H1 (cell line): Measurements from ENCODE around the gene GALNT15. TPM values are rescaled to one million over a fixed set of nuclear protein-coding genes. Genes with fewer than 3 reads are reported as not detected.

Experiments used
- CTCF ChIA-PET: fragments of 300-600 bp; sonication (Branson Sonifier 250); formaldehyde crosslinking; loops from one replicate; lab custom pipeline; 2021; ENCODE audit not compliant: partially characterized antibody; lab: Charles Lee
- POLR2A ChIA-PET: fragments of 300-600 bp; sonication (Branson Sonifier 250); formaldehyde crosslinking; loops from one replicate; lab custom pipeline; 2021; ENCODE audit warnings: inconsistent platforms; ENCODE audit not compliant: partially characterized antibody; lab: Charles Lee
- DNase-seq, 2 experiments: peaks; one replicate each; pipeline versions ENCODE4 v3.0.0 to v3.0.0-alpha.2; 2010 to 2022; ENCODE audit warnings: low spot score in 2 of 2, low read depth in 1 of 2, mixed read lengths in 1 of 2
- FAIRE-seq: peaks from 2 replicates; lab custom pipeline; 2011; peaks lifted over from hg19 to GRCh38; lab: Jason Lieb, UNC
- H2AFZ ChIP-seq: 2 replicates; pipeline ENCODE4 v1.8.1; 2012; ENCODE audit warnings: low read length, inconsistent platforms
- H2AK5ac ChIP-seq: 2 replicates; pipeline ENCODE4 v1.6.1; 2013; ENCODE audit warnings: low read depth, low read length
- H2BK120ac ChIP-seq: replicated peaks from 2 replicates; pipeline ENCODE3; 2013; ENCODE audit warnings: low read depth, low read length, inconsistent platforms
- H2BK12ac ChIP-seq: 2 replicates; pipeline ENCODE4 v1.6.1; 2013; ENCODE audit warnings: low read depth, low read length
- H2BK15ac ChIP-seq: 2 replicates; pipeline ENCODE4 v1.6.1; 2013; ENCODE audit warnings: low read length
- H2BK20ac ChIP-seq: 2 replicates; pipeline ENCODE4 v1.6.1; 2013; ENCODE audit warnings: low read length
- H2BK5ac ChIP-seq: 2 replicates; pipeline ENCODE4 v1.6.1; 2013; ENCODE audit warnings: low read depth, low read length
- H3K14ac ChIP-seq: 2 replicates; pipeline ENCODE4 v1.6.1; 2013; ENCODE audit warnings: inconsistent platforms; ENCODE audit not compliant: insufficient read length
- H3K18ac ChIP-seq: 2 replicates; pipeline ENCODE4 v1.6.1; 2013; ENCODE audit warnings: low read length; ENCODE audit errors: extremely low read depth
- H3K23ac ChIP-seq: 2 replicates; pipeline ENCODE4 v1.6.1; 2013; ENCODE audit warnings: inconsistent platforms; ENCODE audit not compliant: insufficient read length
- H3K23me2 ChIP-seq: 2 replicates; pipeline ENCODE4 v1.6.1; 2013; ENCODE audit warnings: low read depth, low read length
- H3K27ac ChIP-seq: 2 replicates; pipeline ENCODE4 v1.6.1; 2011; ENCODE audit warnings: low read depth, low read length, inconsistent platforms
- H3K27me3 ChIP-seq, 4 experiments: replicated peaks in 1 of 4; 1 replicate in 1 of 4; 2 replicates in 3 of 4; pipeline versions ENCODE4 v1.6.1 to v1.8.1; 2011 to 2013; ENCODE audit warnings: low read length in 3 of 4, mild to moderate bottlenecking in 3 of 4, inconsistent platforms in 2 of 4, mixed read lengths in 2 of 4, moderate library complexity in 1 of 4; ENCODE audit not compliant: control insufficient read depth in 3 of 4, insufficient read depth in 3 of 4; ENCODE audit errors: extremely low read depth in 1 of 4
- H3K36me3 ChIP-seq, 4 experiments: 2 replicates each; pipeline versions ENCODE4 v1.6.1 to v1.8.1; 2011 to 2013; ENCODE audit warnings: mild to moderate bottlenecking in 4 of 4, low read length in 3 of 4, moderate library complexity in 2 of 4, control low read depth in 1 of 4, inconsistent platforms in 1 of 4; ENCODE audit not compliant: insufficient read depth in 4 of 4, control insufficient read depth in 2 of 4
- H3K4ac ChIP-seq: replicated peaks from 2 replicates; pipeline ENCODE3; 2013; ENCODE audit warnings: low read length, low read depth, mixed read lengths, inconsistent platforms; ENCODE audit not compliant: insufficient read length
- H3K4me1 ChIP-seq, 4 experiments: replicated peaks in 1 of 4; 1 replicate in 1 of 4; 2 replicates in 3 of 4; pipeline versions ENCODE4 v1.6.1 to v1.8.1; 2011 to 2013; ENCODE audit warnings: low read length in 3 of 4, inconsistent platforms in 2 of 4, mixed read lengths in 1 of 4; ENCODE audit not compliant: insufficient read depth in 4 of 4, control insufficient read depth in 3 of 4
- H3K4me2 ChIP-seq, 2 experiments: 2 replicates each; pipeline versions ENCODE4 v1.6.1 to v1.8.1; 2011 to 2013; ENCODE audit warnings: low read depth in 2 of 2, low read length in 2 of 2, control low read depth in 1 of 2, inconsistent platforms in 1 of 2, mild to moderate bottlenecking in 1 of 2; ENCODE audit not compliant: insufficient read depth in 1 of 2
- H3K4me3 ChIP-seq, 4 experiments: fragments of 200-600, 300-600 bp in 1 of 4; sonication (generic), shearing (Covaris generic), sonication (Bioruptor Twin) in 1 of 4; 2 replicates each; pipeline versions ENCODE4 v1.5.1 to v1.8.1; 2011 to 2016; ENCODE audit warnings: low read length in 4 of 4, low read depth in 3 of 4, control low read depth in 2 of 4, inconsistent platforms in 2 of 4, mild to moderate bottlenecking in 2 of 4, mixed read lengths in 1 of 4, moderate library complexity in 1 of 4; ENCODE audit not compliant: insufficient read depth in 2 of 4; ENCODE audit errors: extremely low read depth in 1 of 4
- H3K56ac ChIP-seq: replicated peaks from 2 replicates; pipeline ENCODE3; 2013; ENCODE audit warnings: low read depth, mild to moderate bottlenecking, mixed read lengths, low read length, inconsistent platforms; ENCODE audit not compliant: insufficient read length
- H3K79me1 ChIP-seq: 2 replicates; pipeline ENCODE4 v1.6.1; 2013; ENCODE audit warnings: low read depth, low read length, control low read depth
- H3K79me2 ChIP-seq, 2 experiments: 2 replicates each; pipeline versions ENCODE4 v1.6.1 to v1.8.1; 2012 to 2013; ENCODE audit warnings: low read length in 2 of 2, mild to moderate bottlenecking in 2 of 2, inconsistent platforms in 1 of 2; ENCODE audit not compliant: insufficient read depth in 2 of 2, control insufficient read depth in 1 of 2
- H3K9ac ChIP-seq, 4 experiments: replicated peaks in 1 of 4; 1 replicate in 1 of 4; 2 replicates in 3 of 4; pipeline versions ENCODE4 v1.6.1 to v1.8.1; 2011 to 2013; ENCODE audit warnings: low read depth in 3 of 4, low read length in 3 of 4, control low read depth in 2 of 4, mild to moderate bottlenecking in 2 of 4, moderate library complexity in 2 of 4, inconsistent platforms in 1 of 4; ENCODE audit errors: extremely low read depth in 1 of 4
- H3K9me3 ChIP-seq, 2 experiments: 2 replicates each; pipeline versions ENCODE4 v1.6.1 to v1.8.1; 2012 to 2013; ENCODE audit warnings: mild to moderate bottlenecking in 2 of 2, moderate library complexity in 2 of 2, control low read depth in 1 of 2, inconsistent platforms in 1 of 2, low read depth in 1 of 2, low read length in 1 of 2, mixed read lengths in 1 of 2; ENCODE audit not compliant: insufficient read depth in 2 of 2
- H4K20me1 ChIP-seq, 2 experiments: replicated peaks in 1 of 2; 2 replicates each; pipeline versions ENCODE3 to v1.8.1; 2011 to 2013; ENCODE audit warnings: inconsistent platforms in 2 of 2, low read length in 2 of 2, mild to moderate bottlenecking in 1 of 2; ENCODE audit not compliant: insufficient read depth in 2 of 2, control insufficient read depth in 1 of 2
- H4K5ac ChIP-seq: 2 replicates; pipeline ENCODE4 v1.6.1; 2013; ENCODE audit warnings: low read length, low read depth, mixed read lengths, inconsistent platforms; ENCODE audit not compliant: insufficient read length
- H4K8ac ChIP-seq: 2 replicates; pipeline ENCODE4 v1.8.0; 2013; ENCODE audit warnings: mild to moderate bottlenecking, moderate library complexity, low read length, inconsistent platforms; ENCODE audit not compliant: insufficient read depth; ENCODE audit errors: extremely low read depth
- H4K91ac ChIP-seq: replicated peaks from 2 replicates; pipeline ENCODE3; 2013; ENCODE audit warnings: low read length, mixed read lengths, inconsistent platforms; ENCODE audit not compliant: insufficient read length
- CBX8 ChIP-seq: fragments of 300-800, 300-1000 bp; sonication (generic); IDR thresholded peaks from 2 replicates; pipeline ENCODE4 v1.7.1; 2016; ENCODE audit warnings: low read depth, low read length, borderline replicate concordance
- CEBPB ChIP-seq: IDR thresholded peaks from 2 replicates; pipeline ENCODE4 v1.6.1; 2012; ENCODE audit warnings: low read depth, low read length
- CTBP2 ChIP-seq: IDR thresholded peaks from 2 replicates; pipeline ENCODE4 v1.7.0; 2011; ENCODE audit warnings: borderline replicate concordance, mild to moderate bottlenecking, moderate library complexity, mixed read lengths, low read length; ENCODE audit not compliant: insufficient read depth, insufficient read length
- GABPA ChIP-seq: IDR thresholded peaks from 2 replicates; pipeline ENCODE4 v1.6.1; 2011; ENCODE audit warnings: mild to moderate bottlenecking, low read length, moderate library complexity, borderline replicate concordance; ENCODE audit not compliant: insufficient read depth
- HDAC6 ChIP-seq: IDR thresholded peaks from one replicate; pipeline ENCODE4 v1.7.1; 2012; ENCODE audit warnings: low read depth, mild to moderate bottlenecking, inconsistent platforms, low read length, moderate library complexity
- POU5F1 ChIP-seq: IDR thresholded peaks from 2 replicates; pipeline ENCODE4 v1.6.1; 2011; ENCODE audit warnings: low read depth, mild to moderate bottlenecking, low read length, moderate library complexity
- ZNF274 ChIP-seq: IDR thresholded peaks from 2 replicates; pipeline ENCODE4 v1.7.0; 2012; ENCODE audit warnings: low read length, borderline replicate concordance; ENCODE audit errors: extremely low read depth
- WGBS, 2 experiments: shearing (Covaris generic) in 1 of 2; methylation state at CpG; one replicate each; pipeline versions ENCODE4 v1.1.6 to v1.1.7; 2013 to 2015; ENCODE audit warnings: low lambda C conversion rate in 2 of 2, mixed read lengths in 2 of 2, inconsistent platforms in 1 of 2, low coverage in 1 of 2, missing lambda C conversion rate in 1 of 2; ENCODE audit not compliant: insufficient replicate concordance in 2 of 2, insufficient coverage in 1 of 2, insufficient read length in 1 of 2; ENCODE audit errors: extremely low coverage in 1 of 2, missing lambda C conversion rate in 1 of 2; 5-methylcytosine and 5-hydroxymethylcytosine counted together
- polyA plus RNA-seq, 7 experiments: library from polyadenylated mRNA; depleted of rRNA in 3 of 7; stranded (reverse) in 5 of 7; unstranded in 2 of 7; fragments of >200 nt in 5 of 7; fragments of 200-250 nt in 2 of 7; gene quantifications; 1 replicate in 5 of 7; 2 replicates in 1 of 7; 4 replicates in 1 of 7; pipeline versions ENCODE4 v1.2.1 to v1.2.3, GENCODE V29; 2011 to 2013; ENCODE audit warnings: missing spikeins in 2 of 7, mixed read lengths in 2 of 7
- total RNA-seq: library from RNA; stranded (reverse); fragmentation: NEBNext Ultra II Directional; extraction: Animal tissue kit (Norgen Biotek cat#: 25700); gene quantifications from 2 replicates; pipeline ENCODE4 v1.2.1, GENCODE V29; 2021
- TF ChIP-seq, protein P1 (sequence below), 3 experiments: IDR thresholded peaks; 1 replicate in 2 of 3; 2 replicates in 1 of 3; pipeline versions ENCODE4 v1.5.1 to v1.6.1; 2011; ENCODE audit warnings: low read length in 3 of 3, mild to moderate bottlenecking in 3 of 3, inconsistent platforms in 2 of 3, low read depth in 1 of 3, moderate library complexity in 1 of 3; ENCODE audit not compliant: insufficient read depth in 1 of 3; ENCODE audit errors: control extremely low read depth in 1 of 3

Gene GALNT15
- total and polyA plus RNA-seq, 2 of the 8 experiments (the other 6 are each of a cell fraction or from before 2014, with no cell fraction given): 0.02 TPM; not detected in 1

DNA sequence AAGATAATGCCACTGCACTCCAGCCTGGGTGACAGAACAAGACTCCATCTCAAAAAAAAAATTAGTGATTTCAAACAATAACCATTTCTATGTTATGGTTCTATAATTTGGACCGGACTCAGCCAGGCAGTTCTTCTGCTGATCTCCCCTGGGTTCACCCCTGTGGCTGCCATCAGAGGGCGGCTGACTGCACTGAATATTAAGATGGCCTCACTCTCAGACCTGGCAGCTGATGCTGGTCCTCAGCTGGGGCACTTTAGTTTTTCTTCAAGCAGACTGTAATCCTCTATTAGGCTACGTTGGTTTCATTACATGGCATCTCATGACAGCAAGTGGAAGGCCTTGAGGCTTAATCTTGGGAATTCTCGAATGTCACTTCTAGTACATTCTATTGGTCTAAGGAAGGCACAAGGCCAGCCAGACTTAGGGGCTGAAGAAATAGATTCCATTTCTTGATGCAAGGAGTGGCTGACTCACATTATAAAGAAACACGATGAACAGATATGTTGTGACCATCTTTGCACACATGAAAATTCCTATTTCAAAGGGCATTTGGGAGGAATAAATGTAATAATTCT, 12.8 kb downstream of the GALNT15 start:
- FAIRE-seq: no peak
- TF ChIP-seq ZNF274 (no peak), HDAC6 (no peak), CTBP2 (no peak), CBX8 (no peak), CEBPB (no peak), POU5F1 (no peak), GABPA (no peak)
- TF ChIP-seq, protein P1, sequence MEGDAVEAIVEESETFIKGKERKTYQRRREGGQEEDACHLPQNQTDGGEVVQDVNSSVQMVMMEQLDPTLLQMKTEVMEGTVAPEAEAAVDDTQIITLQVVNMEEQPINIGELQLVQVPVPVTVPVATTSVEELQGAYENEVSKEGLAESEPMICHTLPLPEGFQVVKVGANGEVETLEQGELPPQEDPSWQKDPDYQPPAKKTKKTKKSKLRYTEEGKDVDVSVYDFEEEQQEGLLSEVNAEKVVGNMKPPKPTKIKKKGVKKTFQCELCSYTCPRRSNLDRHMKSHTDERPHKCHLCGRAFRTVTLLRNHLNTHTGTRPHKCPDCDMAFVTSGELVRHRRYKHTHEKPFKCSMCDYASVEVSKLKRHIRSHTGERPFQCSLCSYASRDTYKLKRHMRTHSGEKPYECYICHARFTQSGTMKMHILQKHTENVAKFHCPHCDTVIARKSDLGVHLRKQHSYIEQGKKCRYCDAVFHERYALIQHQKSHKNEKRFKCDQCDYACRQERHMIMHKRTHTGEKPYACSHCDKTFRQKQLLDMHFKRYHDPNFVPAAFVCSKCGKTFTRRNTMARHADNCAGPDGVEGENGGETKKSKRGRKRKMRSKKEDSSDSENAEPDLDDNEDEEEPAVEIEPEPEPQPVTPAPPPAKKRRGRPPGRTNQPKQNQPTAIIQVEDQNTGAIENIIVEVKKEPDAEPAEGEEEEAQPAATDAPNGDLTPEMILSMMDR (IDR thresholded peaks at IDR 0.05; ENCODE audit: control extremely low read depth in 1 of 3, insufficient read depth in 1 of 3, low read depth in 1 of 3, low read length in 3 of 3): no peak
- Histone ChIP-seq H2BK5ac (no peak overlapping the region), H3K56ac (no peak overlapping the region), H3K9me3 (no peaks in the 10 kb centered on the region), H3K18ac (no peak overlapping the region), H3K4ac (no peak overlapping the region), H4K8ac (no peak overlapping the region), H2BK20ac (no peak overlapping the region), H3K9ac (no peak overlapping the region), H4K20me1 (no peaks in the 10 kb centered on the region), H3K4me2 (no peak overlapping the region), H3K36me3 (no peaks in the 10 kb centered on the region), H2BK15ac (no peak overlapping the region), H3K4me3 (no peak overlapping the region), H3K79me2 (no peaks in the 10 kb centered on the region), H3K79me1 (no peaks in the 10 kb centered on the region), H3K23me2 (no peaks in the 10 kb centered on the region), H3K27ac (no peak overlapping the region), H2AK5ac (no peak overlapping the region), H2AFZ (no peak overlapping the region), H3K14ac (no peak overlapping the region), H4K5ac (no peak overlapping the region), H2BK12ac (no peak overlapping the region), H3K27me3 (no peaks in the 10 kb centered on the region), H3K23ac (no peak overlapping the region), H4K91ac (no peak overlapping the region), H3K4me1 (no peaks in the 10 kb centered on the region), H2BK120ac (no peak overlapping the region)
- ChIA-PET CTCF (no interaction called here), POLR2A (no interaction called here)
- WGBS, 2 experiments: 82% methylated on average over 5 of the region's 5 CpGs; no CpG with 5 or more reads in 1 of the 2 experiments
- DNase-seq: no peak
